Activated T-helper 2 cell treated with anti-CD3 and anti-CD28 coated beads, Interferon-gamma antibody, Interleukin-2, Interleukin-4, amounts not matched to agents 10 μg/mL and 5 μg/mL and 100 μg/mL, durations not matched to agents 14 hours and 24 hours and 36 hours (primary cell): Measurements from ENCODE around the gene SOWAHC. TPM values are rescaled to one million over a fixed set of nuclear protein-coding genes. Genes with fewer than 3 reads are reported as not detected.
"Not testable (repeated sequence)": the region's sequence is repeated elsewhere in the genome, so short reads cannot be mapped to it uniquely, and the experiment has no call there.

Experiments used
- DNase-seq: peaks from one replicate; pipeline ENCODE4 v3.0.0; 2021; ENCODE audit warnings: low spot score
- H3K27ac Mint-ChIP-seq: one replicate; pipeline ENCODE4 v1.8.0; 2021; ENCODE audit warnings: mixed read lengths
- H3K27me3 Mint-ChIP-seq: one replicate; pipeline ENCODE4 v1.8.0; 2021; ENCODE audit warnings: low read depth, mixed read lengths
- H3K36me3 Mint-ChIP-seq: one replicate; pipeline ENCODE4 v1.8.0; 2021; ENCODE audit warnings: low read depth, mixed read lengths
- H3K4me1 Mint-ChIP-seq: one replicate; pipeline ENCODE4 v1.8.0; 2021; ENCODE audit warnings: low read depth, mixed read lengths
- H3K4me3 Mint-ChIP-seq: one replicate; pipeline ENCODE4 v1.8.0; 2021; ENCODE audit warnings: low read depth, mild to moderate bottlenecking, moderate library complexity, mixed read lengths
- H3K9me3 Mint-ChIP-seq: one replicate; pipeline ENCODE4 v1.8.0; 2021; ENCODE audit warnings: mixed read lengths
- intact Hi-C: fragments of 100-400 bp; cut with micrococcal nuclease; formaldehyde crosslinking; loops from one replicate; pipeline ENCODE4 v1.15.1; 2023
- total RNA-seq: library from RNA; stranded (reverse); gene quantifications from 2 replicates; pipeline ENCODE4 v1.2.3, GENCODE V29; 2022

SOWAHC gene
- total RNA-seq, result 1.7 and 1.9 TPM in 2 replicates

GRCh38 chr2:109613922-109614714 is at the start of gene SOWAHC, which contains the start of gene SEPTIN10:
TSS of gene SOWAHC (plus strand) at chr2:109614364. CDS start at chr2:109614490, 126 bp downstream.
TSS of gene SEPTIN10 (minus strand) at chr2:109613966. CDS start at chr2:109613827, 139 bp downstream.
- Mint-ChIP-seq H3K36me3 (peaks cover 3% of the 10 kb centered on the region), H3K27ac (peak within 1 kb of the TSS; percentile 30), H3K4me1 (peaks cover 13% of the 10 kb centered on the region), H3K27me3 (peaks cover 72% of the 10 kb centered on the region), H3K4me3 (peak within 1 kb of the TSS; percentile 81), H3K9me3 (no peaks in the 10 kb centered on the region)
- intact Hi-C loops, result loop anchor here (5.0 to 10.0 kb wide), 2 partner anchors 69 to 1082 kb away; partner anchors contain the start of gene LIMS1
- DNase-seq, result peak; percentile 73

GRCh38 chr2:109575373-109575772 is 38.8 kb upstream of the SOWAHC start:
- no peaks in the 10 kb centered on the region for H3K36me3 Mint-ChIP-seq
- no peaks in the 10 kb centered on the region for H3K4me1 Mint-ChIP-seq
- H3K27ac Mint-ChIP-seq, result no peak overlapping the region
- H3K27me3 Mint-ChIP-seq, result peaks cover 3% of the 10 kb centered on the region
- intact Hi-C loops, result no loop called here
- no peak for DNase-seq
- no peaks in the 10 kb centered on the region for H3K9me3 Mint-ChIP-seq
- H3K4me3 Mint-ChIP-seq, result no peak overlapping the region

- H3K9me3 Mint-ChIP-seq, H3K4me1 Mint-ChIP-seq, H3K27ac Mint-ChIP-seq, H3K4me3 Mint-ChIP-seq, intact Hi-C loops, H3K27me3 Mint-ChIP-seq, DNase-seq, H3K36me3 Mint-ChIP-seq: not testable (repeated sequence)
Observed at GRCh38 chr2:109577630-109578029, 36.5 kb upstream of the SOWAHC start.

- no peak for DNase-seq
- Mint-ChIP-seq H3K27me3 (peaks cover 13% of the 10 kb centered on the region), H3K4me1 (no peaks in the 10 kb centered on the region), H3K9me3 (no peaks in the 10 kb centered on the region), H3K27ac (no peak overlapping the region), H3K4me3 (no peak overlapping the region), H3K36me3 (no peaks in the 10 kb centered on the region)
- intact Hi-C loops, result no loop called here
Observed at GRCh38 chr2:109582928-109583895, 31.0 kb upstream of the SOWAHC start.

- no peak overlapping the region for H3K4me3 Mint-ChIP-seq
- no peak for DNase-seq
- H3K27me3 Mint-ChIP-seq, result peaks cover 13% of the 10 kb centered on the region
- intact Hi-C loops, result no loop called here
- no peak overlapping the region for H3K27ac Mint-ChIP-seq
- no peaks in the 10 kb centered on the region for H3K9me3 Mint-ChIP-seq
- no peaks in the 10 kb centered on the region for H3K4me1 Mint-ChIP-seq
- no peaks in the 10 kb centered on the region for H3K36me3 Mint-ChIP-seq
Observed at GRCh38 chr2:109586687-109587086, 27.5 kb upstream of the SOWAHC start.

- DNase-seq, result no peak
- intact Hi-C loops, result no loop called here
- H3K4me3 Mint-ChIP-seq, result no peak overlapping the region
- no peak overlapping the region for H3K27ac Mint-ChIP-seq
- no peaks in the 10 kb centered on the region for H3K36me3 Mint-ChIP-seq
- no peaks in the 10 kb centered on the region for H3K9me3 Mint-ChIP-seq
- peaks cover 2% of the 10 kb centered on the region for H3K27me3 Mint-ChIP-seq
- no peaks in the 10 kb centered on the region for H3K4me1 Mint-ChIP-seq
Observed at GRCh38 chr2:109591206-109591605, 23.0 kb upstream of the SOWAHC start.

GRCh38 chr2:109592905-109593304 is 21.3 kb upstream of the SOWAHC start:
- H3K4me1 Mint-ChIP-seq, result no peaks in the 10 kb centered on the region

GRCh38 chr2:109594246-109594885 is 19.8 kb upstream of the SOWAHC start:
- no peak for DNase-seq
- Mint-ChIP-seq H3K27ac (no peak overlapping the region), H3K4me3 (no peak overlapping the region), H3K4me1 (no peaks in the 10 kb centered on the region), H3K36me3 (no peaks in the 10 kb centered on the region), H3K9me3 (no peaks in the 10 kb centered on the region), H3K27me3 (no peaks in the 10 kb centered on the region)
- intact Hi-C loops, result no loop called here

More at GRCh38 chr2:109592905-109593304, 21.3 kb upstream of the SOWAHC start:
- DNase-seq, result no peak
- intact Hi-C loops, result no loop called here
- Mint-ChIP-seq H3K9me3 (no peaks in the 10 kb centered on the region), H3K36me3 (no peaks in the 10 kb centered on the region), H3K27ac (no peak overlapping the region), H3K4me3 (no peak overlapping the region), H3K27me3 (no peaks in the 10 kb centered on the region)

GRCh38 chr2:109595644-109596043 is 18.5 kb upstream of the SOWAHC start:
- H3K4me3 Mint-ChIP-seq, result no peak overlapping the region
- DNase-seq, result no peak
- no peaks in the 10 kb centered on the region for H3K36me3 Mint-ChIP-seq
- H3K27me3 Mint-ChIP-seq, result peaks cover 4% of the 10 kb centered on the region
- no peaks in the 10 kb centered on the region for H3K4me1 Mint-ChIP-seq
- intact Hi-C loops, result no loop called here
- H3K9me3 Mint-ChIP-seq, result no peaks in the 10 kb centered on the region
- no peak overlapping the region for H3K27ac Mint-ChIP-seq

- intact Hi-C loops, result no loop called here
- Mint-ChIP-seq H3K27ac (no peak overlapping the region), H3K4me3 (no peak overlapping the region), H3K27me3 (peaks cover 12% of the 10 kb centered on the region), H3K9me3 (no peaks in the 10 kb centered on the region), H3K36me3 (no peaks in the 10 kb centered on the region), H3K4me1 (no peaks in the 10 kb centered on the region)
- DNase-seq, result no peak
Observed at GRCh38 chr2:109597283-109597682, 16.9 kb upstream of the SOWAHC start.

- Mint-ChIP-seq H3K36me3 (no peaks in the 10 kb centered on the region), H3K9me3 (no peaks in the 10 kb centered on the region), H3K4me3 (no peak overlapping the region), H3K4me1 (no peaks in the 10 kb centered on the region), H3K27me3 (peaks cover 17% of the 10 kb centered on the region), H3K27ac (no peak overlapping the region)
- intact Hi-C loops, result no loop called here
- DNase-seq, result no peak
Observed at GRCh38 chr2:109601783-109602182, 12.4 kb upstream of the SOWAHC start.

- no peak for DNase-seq
- Mint-ChIP-seq H3K9me3 (no peaks in the 10 kb centered on the region), H3K27me3 (peaks cover 25% of the 10 kb centered on the region), H3K4me1 (no peaks in the 10 kb centered on the region), H3K4me3 (no peak overlapping the region), H3K36me3 (no peaks in the 10 kb centered on the region), H3K27ac (no peak overlapping the region)
- intact Hi-C loops, result no loop called here
Observed at GRCh38 chr2:109602617-109603188, 11.5 kb upstream of the SOWAHC start.
